Neural cell (in vitro differentiated cells): Measurements from ENCODE around the gene LRRC36.

Experiments
- EZH2 ChIP-seq: fragments of 200-600, 300-800 bp; shearing (Covaris generic), sonication (generic); IDR thresholded peaks from 2 replicates; pipeline ENCODE4 v1.6.1; 2014; ENCODE audit warnings: antibody characterized with exemption, low read length, borderline replicate concordance, mild to moderate bottlenecking; ENCODE audit not compliant: insufficient read depth, poor library complexity, severe bottlenecking
- TF ChIP-seq, protein P1 (sequence below): IDR thresholded peaks from 2 replicates; pipeline ENCODE4 v1.6.1; 2012; ENCODE audit warnings: borderline replicate concordance

DNA sequence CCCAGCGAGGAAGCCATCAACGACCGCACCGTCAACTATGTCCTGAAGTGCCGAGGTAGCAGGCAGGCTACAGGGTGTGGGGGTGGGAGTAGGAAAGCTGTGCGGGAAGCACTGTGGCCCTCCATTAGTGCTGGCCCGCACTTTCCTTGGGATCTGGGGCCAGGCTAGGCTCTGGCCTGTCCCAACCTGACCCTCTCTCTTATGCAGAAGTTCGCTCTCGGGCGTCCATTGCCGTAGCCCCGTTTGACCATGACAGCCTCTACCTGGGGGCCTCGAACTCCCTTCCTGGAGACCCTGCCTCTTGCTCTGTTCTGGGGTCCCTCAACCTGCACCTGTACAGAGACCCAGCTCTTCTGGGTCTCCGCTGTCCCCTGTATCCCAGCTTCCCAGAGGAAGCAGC is 38.7 kb upstream of the LRRC36 start:
- TF ChIP-seq EZH2, result no peak
- TF ChIP-seq, protein P1, sequence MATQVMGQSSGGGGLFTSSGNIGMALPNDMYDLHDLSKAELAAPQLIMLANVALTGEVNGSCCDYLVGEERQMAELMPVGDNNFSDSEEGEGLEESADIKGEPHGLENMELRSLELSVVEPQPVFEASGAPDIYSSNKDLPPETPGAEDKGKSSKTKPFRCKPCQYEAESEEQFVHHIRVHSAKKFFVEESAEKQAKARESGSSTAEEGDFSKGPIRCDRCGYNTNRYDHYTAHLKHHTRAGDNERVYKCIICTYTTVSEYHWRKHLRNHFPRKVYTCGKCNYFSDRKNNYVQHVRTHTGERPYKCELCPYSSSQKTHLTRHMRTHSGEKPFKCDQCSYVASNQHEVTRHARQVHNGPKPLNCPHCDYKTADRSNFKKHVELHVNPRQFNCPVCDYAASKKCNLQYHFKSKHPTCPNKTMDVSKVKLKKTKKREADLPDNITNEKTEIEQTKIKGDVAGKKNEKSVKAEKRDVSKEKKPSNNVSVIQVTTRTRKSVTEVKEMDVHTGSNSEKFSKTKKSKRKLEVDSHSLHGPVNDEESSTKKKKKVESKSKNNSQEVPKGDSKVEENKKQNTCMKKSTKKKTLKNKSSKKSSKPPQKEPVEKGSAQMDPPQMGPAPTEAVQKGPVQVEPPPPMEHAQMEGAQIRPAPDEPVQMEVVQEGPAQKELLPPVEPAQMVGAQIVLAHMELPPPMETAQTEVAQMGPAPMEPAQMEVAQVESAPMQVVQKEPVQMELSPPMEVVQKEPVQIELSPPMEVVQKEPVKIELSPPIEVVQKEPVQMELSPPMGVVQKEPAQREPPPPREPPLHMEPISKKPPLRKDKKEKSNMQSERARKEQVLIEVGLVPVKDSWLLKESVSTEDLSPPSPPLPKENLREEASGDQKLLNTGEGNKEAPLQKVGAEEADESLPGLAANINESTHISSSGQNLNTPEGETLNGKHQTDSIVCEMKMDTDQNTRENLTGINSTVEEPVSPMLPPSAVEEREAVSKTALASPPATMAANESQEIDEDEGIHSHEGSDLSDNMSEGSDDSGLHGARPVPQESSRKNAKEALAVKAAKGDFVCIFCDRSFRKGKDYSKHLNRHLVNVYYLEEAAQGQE, result no peak
